GM12891 (cell line): ENCODE results near the gene STXBP3.

Experiments used
- POLR2A ChIP-seq: IDR thresholded peaks from 2 replicates; pipeline ENCODE4 v1.6.1; 2011; ENCODE audit warnings: low read depth, low read length, control low read depth
- POLR2AphosphoS5 ChIP-seq: IDR thresholded peaks from 2 replicates; pipeline ENCODE4 v1.6.1; 2011; ENCODE audit warnings: low read depth, low read length, control low read depth
- POU2F2 ChIP-seq: IDR thresholded peaks from 2 replicates; pipeline ENCODE4 v1.6.1; 2011; ENCODE audit warnings: low read depth, mild to moderate bottlenecking, control low read depth, low read length, moderate library complexity
- TAF1 ChIP-seq: IDR thresholded peaks from 2 replicates; pipeline ENCODE4 v1.6.1; 2011; ENCODE audit warnings: low read depth, low read length, control low read depth

DNA sequence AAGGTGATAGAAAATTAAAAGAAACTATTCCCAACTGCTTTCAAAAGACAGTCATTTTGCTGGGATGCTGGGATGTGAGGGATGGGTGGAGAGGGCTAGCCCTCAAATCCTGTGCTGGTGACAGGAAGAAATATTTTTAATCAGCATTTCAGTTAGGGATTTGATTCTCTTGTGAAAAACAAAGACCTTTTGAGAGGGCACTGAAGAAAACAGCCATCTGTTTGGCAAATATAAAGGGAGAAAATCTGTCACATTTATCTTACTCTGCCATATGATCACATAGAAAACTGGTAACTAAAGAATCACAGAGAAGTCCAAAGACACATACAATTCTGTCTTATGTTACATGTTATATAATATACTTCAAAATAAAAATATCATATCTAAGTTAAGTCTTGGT, 12.3 kb downstream of the STXBP3 start:
- no peak for TF ChIP-seq POLR2A
- no peak for TF ChIP-seq POU2F2
- no peak for TF ChIP-seq POLR2AphosphoS5
- TF ChIP-seq TAF1 = no peak
